ENCODE data around the gene DEXI.

The DEXI gene

GRCh38 chr16:10966129-10966528, 23.9 kb upstream of the DEXI start:
- H3K27ac ChIP-seq (ENCODE audit: low read depth, low read length): no peak overlapping the region
- no peak overlapping the region for H3K4me2 ChIP-seq (ENCODE audit: low read depth, low read length, poor library complexity, severe bottlenecking)
- H3K27me3 ChIP-seq (ENCODE audit: low read length): no peaks in the 10 kb centered on the region
- no peaks in the 10 kb centered on the region for H3K9me2 ChIP-seq (replicated peaks; ENCODE audit: insufficient read depth, low read length)
- no peaks in the 10 kb centered on the region for H3K79me2 ChIP-seq (ENCODE audit: insufficient read depth, low read length)
- no peaks in the 10 kb centered on the region for H3K36me3 ChIP-seq (ENCODE audit: low read length)
- no peaks in the 10 kb centered on the region for H4K20me1 ChIP-seq (ENCODE audit: low read depth, low read length)
- H3K9ac ChIP-seq (ENCODE audit: low read length): no peak overlapping the region
- no peak overlapping the region for H2AFZ ChIP-seq (ENCODE audit: low read depth, low read length, severe bottlenecking)
- no peak for TF ChIP-seq EZH2phosphoT487 (conservative IDR thresholded peaks at IDR 0.05; ENCODE audit: low read length)
- TF ChIP-seq, protein P1, sequence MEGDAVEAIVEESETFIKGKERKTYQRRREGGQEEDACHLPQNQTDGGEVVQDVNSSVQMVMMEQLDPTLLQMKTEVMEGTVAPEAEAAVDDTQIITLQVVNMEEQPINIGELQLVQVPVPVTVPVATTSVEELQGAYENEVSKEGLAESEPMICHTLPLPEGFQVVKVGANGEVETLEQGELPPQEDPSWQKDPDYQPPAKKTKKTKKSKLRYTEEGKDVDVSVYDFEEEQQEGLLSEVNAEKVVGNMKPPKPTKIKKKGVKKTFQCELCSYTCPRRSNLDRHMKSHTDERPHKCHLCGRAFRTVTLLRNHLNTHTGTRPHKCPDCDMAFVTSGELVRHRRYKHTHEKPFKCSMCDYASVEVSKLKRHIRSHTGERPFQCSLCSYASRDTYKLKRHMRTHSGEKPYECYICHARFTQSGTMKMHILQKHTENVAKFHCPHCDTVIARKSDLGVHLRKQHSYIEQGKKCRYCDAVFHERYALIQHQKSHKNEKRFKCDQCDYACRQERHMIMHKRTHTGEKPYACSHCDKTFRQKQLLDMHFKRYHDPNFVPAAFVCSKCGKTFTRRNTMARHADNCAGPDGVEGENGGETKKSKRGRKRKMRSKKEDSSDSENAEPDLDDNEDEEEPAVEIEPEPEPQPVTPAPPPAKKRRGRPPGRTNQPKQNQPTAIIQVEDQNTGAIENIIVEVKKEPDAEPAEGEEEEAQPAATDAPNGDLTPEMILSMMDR (IDR thresholded peaks at IDR 0.05; ENCODE audit: insufficient read depth, low read length, poor library complexity, severe bottlenecking): no peak
- H3K9me3 ChIP-seq (ENCODE audit: insufficient read depth, low read length): no peaks in the 10 kb centered on the region
- H3K4me3 ChIP-seq (ENCODE audit: insufficient read depth, low read length, poor library complexity, severe bottlenecking): no peak overlapping the region
- no peaks in the 10 kb centered on the region for H3F3A ChIP-seq (ENCODE audit: insufficient read depth)

- no peaks in the 10 kb centered on the region for H3K36me3 ChIP-seq (ENCODE audit: low read length)
- no peak overlapping the region for H2AFZ ChIP-seq (ENCODE audit: low read depth, low read length, severe bottlenecking)
- H3F3A ChIP-seq (ENCODE audit: insufficient read depth): no peaks in the 10 kb centered on the region
- H3K9me2 ChIP-seq (replicated peaks; ENCODE audit: insufficient read depth, low read length): no peaks in the 10 kb centered on the region
- no peak overlapping the region for H3K4me3 ChIP-seq (ENCODE audit: insufficient read depth, low read length, poor library complexity, severe bottlenecking)
- no peaks in the 10 kb centered on the region for H3K9me3 ChIP-seq (ENCODE audit: insufficient read depth, low read length)
- H3K79me2 ChIP-seq (ENCODE audit: insufficient read depth, low read length): no peaks in the 10 kb centered on the region
- TF ChIP-seq, protein P1 (IDR thresholded peaks at IDR 0.05; ENCODE audit: insufficient read depth, low read length, poor library complexity, severe bottlenecking): no peak
- no peak for TF ChIP-seq EZH2phosphoT487 (conservative IDR thresholded peaks at IDR 0.05; ENCODE audit: low read length)
- H3K4me2 ChIP-seq (ENCODE audit: low read depth, low read length, poor library complexity, severe bottlenecking): no peak overlapping the region
- H3K9ac ChIP-seq (ENCODE audit: low read length): no peak overlapping the region
- H3K27me3 ChIP-seq (ENCODE audit: low read length): no peaks in the 10 kb centered on the region
- H4K20me1 ChIP-seq (ENCODE audit: low read depth, low read length): no peaks in the 10 kb centered on the region
- no peak overlapping the region for H3K27ac ChIP-seq (ENCODE audit: low read depth, low read length)
Measured at GRCh38 chr16:10965440-10966061, 23.3 kb upstream of the DEXI start.

GRCh38 chr16:10964891-10965326, 22.6 kb upstream of the DEXI start:
- Histone ChIP-seq H3K9me2 (replicated peaks; ENCODE audit: insufficient read depth, low read length) (no peaks in the 10 kb centered on the region), H3K36me3 (ENCODE audit: low read length) (no peaks in the 10 kb centered on the region), H3K4me2 (ENCODE audit: low read depth, low read length, poor library complexity, severe bottlenecking) (no peak overlapping the region), H2AFZ (ENCODE audit: low read depth, low read length, severe bottlenecking) (no peak overlapping the region), H3K9me3 (ENCODE audit: insufficient read depth, low read length) (no peaks in the 10 kb centered on the region), H4K20me1 (ENCODE audit: low read depth, low read length) (no peaks in the 10 kb centered on the region), H3K79me2 (ENCODE audit: insufficient read depth, low read length) (no peaks in the 10 kb centered on the region), H3K27ac (ENCODE audit: low read depth, low read length) (no peak overlapping the region), H3K27me3 (ENCODE audit: low read length) (no peaks in the 10 kb centered on the region), H3K9ac (ENCODE audit: low read length) (no peak overlapping the region), H3K4me3 (ENCODE audit: insufficient read depth, low read length, poor library complexity, severe bottlenecking) (no peak overlapping the region), H3F3A (ENCODE audit: insufficient read depth) (no peaks in the 10 kb centered on the region)
- no peak for TF ChIP-seq EZH2phosphoT487 (conservative IDR thresholded peaks at IDR 0.05; ENCODE audit: low read length)
- TF ChIP-seq, protein P1 (IDR thresholded peaks at IDR 0.05; ENCODE audit: insufficient read depth, low read length, poor library complexity, severe bottlenecking): no peak
